Measurements from ENCODE around the gene APP.

DNA sequence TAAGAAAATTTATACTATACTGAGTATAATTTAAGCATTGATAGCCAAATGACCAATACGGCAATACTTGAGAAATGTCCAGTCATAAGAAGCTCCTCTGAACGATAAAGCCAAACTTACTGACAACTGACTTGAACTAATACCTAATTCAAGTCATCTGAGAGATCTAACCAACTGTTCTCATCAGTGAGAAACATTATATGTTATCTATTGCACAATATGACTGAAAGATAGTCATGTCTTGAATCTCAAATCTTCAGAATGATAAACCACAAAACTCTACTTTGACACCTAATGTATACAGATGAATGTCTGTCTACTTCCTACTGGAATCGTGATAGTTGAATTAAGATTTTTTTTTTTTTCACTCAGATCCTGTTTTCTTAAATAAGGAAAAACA, 39.0 kb downstream of the APP start:
- TF ChIP-seq, protein P1, sequence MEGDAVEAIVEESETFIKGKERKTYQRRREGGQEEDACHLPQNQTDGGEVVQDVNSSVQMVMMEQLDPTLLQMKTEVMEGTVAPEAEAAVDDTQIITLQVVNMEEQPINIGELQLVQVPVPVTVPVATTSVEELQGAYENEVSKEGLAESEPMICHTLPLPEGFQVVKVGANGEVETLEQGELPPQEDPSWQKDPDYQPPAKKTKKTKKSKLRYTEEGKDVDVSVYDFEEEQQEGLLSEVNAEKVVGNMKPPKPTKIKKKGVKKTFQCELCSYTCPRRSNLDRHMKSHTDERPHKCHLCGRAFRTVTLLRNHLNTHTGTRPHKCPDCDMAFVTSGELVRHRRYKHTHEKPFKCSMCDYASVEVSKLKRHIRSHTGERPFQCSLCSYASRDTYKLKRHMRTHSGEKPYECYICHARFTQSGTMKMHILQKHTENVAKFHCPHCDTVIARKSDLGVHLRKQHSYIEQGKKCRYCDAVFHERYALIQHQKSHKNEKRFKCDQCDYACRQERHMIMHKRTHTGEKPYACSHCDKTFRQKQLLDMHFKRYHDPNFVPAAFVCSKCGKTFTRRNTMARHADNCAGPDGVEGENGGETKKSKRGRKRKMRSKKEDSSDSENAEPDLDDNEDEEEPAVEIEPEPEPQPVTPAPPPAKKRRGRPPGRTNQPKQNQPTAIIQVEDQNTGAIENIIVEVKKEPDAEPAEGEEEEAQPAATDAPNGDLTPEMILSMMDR (IDR thresholded peaks at IDR 0.05; ENCODE audit: poor library complexity), result no peak
- no peak for TF ChIP-seq EZH2 (IDR thresholded peaks at IDR 0.05; ENCODE audit: borderline replicate concordance)
